Adrenal gland (tissue), 5 donors: Measurements from ENCODE around the gene TRIP6.

Experiments used
- CTCF ChIP-seq, 6 experiments: fragments of 450-650 bp in 4 of 6; fragments of 200-600 bp in 2 of 6; sonication (generic) in 1 of 6; IDR thresholded peaks; 1 replicate in 5 of 6; 2 replicates in 1 of 6; pipeline versions ENCODE4 v1.5.1 to v1.8.0; 2016 to 2021; ENCODE audit warnings: antibody characterized with exemption in 6 of 6, mild to moderate bottlenecking in 2 of 6, moderate library complexity in 1 of 6
- POLR2A ChIP-seq, 2 donors: fragments of 450-650 bp; IDR thresholded peaks; one replicate each; pipeline ENCODE4 v1.6.1; 2017; ENCODE audit warnings: antibody characterized with exemption in 2 of 2, mild to moderate bottlenecking in 2 of 2, moderate library complexity in 1 of 2
- donor health status: DM: no; HTN: no; CAD: no.

GRCh38 chr7:100895701-100895955, 28.4 kb downstream of the TRIP6 start, which contains the start of gene ACHE:
- TF ChIP-seq CTCF (IDR thresholded peaks at IDR 0.05) (no peak), POLR2A (IDR thresholded peaks at IDR 0.05) (no peak)
